LNCaP clone FGC (cell line): ENCODE results near the gene PALLD.

Experiments
- DNase-seq: peaks from one replicate; pipeline ENCODE4 v3.0.0-alpha.2; 2011; ENCODE audit warnings: low read depth
- H3K4me3 ChIP-seq: 2 replicates; pipeline ENCODE4 v1.5.1; 2011; ENCODE audit warnings: mild to moderate bottlenecking, low read depth, low read length, control low read depth
- CTCF ChIP-seq: IDR thresholded peaks from 2 replicates; pipeline ENCODE4 v1.5.1; 2012; ENCODE audit warnings: mild to moderate bottlenecking; ENCODE audit not compliant: control insufficient read depth, insufficient read depth; ENCODE audit errors: extremely low read depth

Gene PALLD

GRCh38 chr4:168549143-168549542 is 52.3 kb downstream of the PALLD start:
- no peak for DNase-seq

GRCh38 chr4:168550064-168550766 is 53.4 kb downstream of the PALLD start:
- no peak for DNase-seq
- no peak overlapping the region for H3K4me3 ChIP-seq
- TF ChIP-seq CTCF = no peak

More at GRCh38 chr4:168549143-168549542, 52.3 kb downstream of the PALLD start:
- no peak overlapping the region for H3K4me3 ChIP-seq
- no peak for TF ChIP-seq CTCF

- H3K4me3 ChIP-seq = no peak overlapping the region
- DNase-seq = no peak
- TF ChIP-seq CTCF = no peak
These were observed 54.4 kb downstream of the PALLD start for GRCh38 chr4:168551211-168551610.

- no peak for TF ChIP-seq CTCF
- no peak overlapping the region for H3K4me3 ChIP-seq
- no peak for DNase-seq
These were observed 55.3 kb downstream of the PALLD start for GRCh38 chr4:168551945-168552695.

GRCh38 chr4:168553714-168554370 is 57.0 kb downstream of the PALLD start:
- no peak overlapping the region for H3K4me3 ChIP-seq
- no peak for TF ChIP-seq CTCF
- no peak for DNase-seq

- no peak for DNase-seq
- no peak overlapping the region for H3K4me3 ChIP-seq
- no peak for TF ChIP-seq CTCF
These were observed 58.6 kb downstream of the PALLD start for GRCh38 chr4:168555437-168555836.
